ENCODE measurements around the gene DNAJC8.

The DNAJC8 gene

GRCh38 chr1:28180306-28181305, 52.2 kb downstream of the DNAJC8 start:
- TF ChIP-seq PPARA (CRISPR knock-in tag; IDR thresholded peaks at IDR 0.05; ENCODE audit: borderline replicate concordance) (no peak), ZC3H10 (CRISPR knock-in tag; IDR thresholded peaks at IDR 0.05) (no peak), TOX (CRISPR knock-in tag; IDR thresholded peaks at IDR 0.05; ENCODE audit: borderline replicate concordance) (no peak), ESRRG (CRISPR knock-in tag; IDR thresholded peaks at IDR 0.05) (no peak), CSDC2 (CRISPR knock-in tag; IDR thresholded peaks at IDR 0.05) (no peak), BACH2 (CRISPR knock-in tag; IDR thresholded peaks at IDR 0.05; ENCODE audit: borderline replicate concordance) (no peak), OSR1 (CRISPR knock-in tag; IDR thresholded peaks at IDR 0.05) (no peak), ZFP3 (CRISPR knock-in tag; IDR thresholded peaks at IDR 0.05) (no peak)
- ATAC-seq, result no peak

GRCh38 chr1:28178690-28179485, 53.9 kb downstream of the DNAJC8 start:
- no peak for TF ChIP-seq CSDC2 (CRISPR knock-in tag; IDR thresholded peaks at IDR 0.05)
- no peak for ATAC-seq

GRCh38 chr1:28176492-28177470, 56.0 kb downstream of the DNAJC8 start, which contains the start of gene PTAFR:
TSS of gene PTAFR (minus strand) at chr1:28176690. CDS start at chr1:28151021, 25,669 bp downstream.
- ATAC-seq, result no peak
- TF ChIP-seq CSRNP3 (CRISPR knock-in tag; IDR thresholded peaks at IDR 0.05) (no peak), RARB (CRISPR knock-in tag; IDR thresholded peaks at IDR 0.05) (no peak), POU6F1 (CRISPR knock-in tag; IDR thresholded peaks at IDR 0.05; ENCODE audit: borderline replicate concordance, low read depth) (no peak), ISL1 (CRISPR knock-in tag; IDR thresholded peaks at IDR 0.05) (no peak), ESRRG (CRISPR knock-in tag; IDR thresholded peaks at IDR 0.05) (no peak), PPARA (CRISPR knock-in tag; IDR thresholded peaks at IDR 0.05; ENCODE audit: borderline replicate concordance) (no peak), CSDC2 (CRISPR knock-in tag; IDR thresholded peaks at IDR 0.05) (no peak), ZNF70 (CRISPR knock-in tag; IDR thresholded peaks at IDR 0.05) (no peak), ZNF565 (CRISPR knock-in tag; conservative IDR thresholded peaks at IDR 0.05; ENCODE audit: low read depth) (no peak), ZFP3 (CRISPR knock-in tag; IDR thresholded peaks at IDR 0.05) (no peak), ZNF8 (CRISPR knock-in tag; IDR thresholded peaks at IDR 0.05) (no peak), OSR1 (CRISPR knock-in tag; IDR thresholded peaks at IDR 0.05) (no peak), ZFP30 (CRISPR knock-in tag; IDR thresholded peaks at IDR 0.05) (no peak), CREB5 (CRISPR knock-in tag; IDR thresholded peaks at IDR 0.05; ENCODE audit: low read depth) (no peak), TCF4 (CRISPR knock-in tag; IDR thresholded peaks at IDR 0.05; ENCODE audit: borderline replicate concordance) (no peak), TSHZ2 (CRISPR knock-in tag; IDR thresholded peaks at IDR 0.05) (no peak), TOX (CRISPR knock-in tag; IDR thresholded peaks at IDR 0.05; ENCODE audit: borderline replicate concordance) (no peak)

Measured in SK-N-SH treated with all-trans-retinoic acid at 6 μM for 48 hours (cell line).